ENCODE data around the gene STK32B.

Gene STK32B

GRCh38 chr4:5124876-5125275 lies 73.6 kb downstream of the STK32B start:
- no peak for DNase-seq (ENCODE audit: low read depth)
- H3K4me3 ChIP-seq (ENCODE audit: control insufficient read depth, low read depth, low read length), result no peak overlapping the region
- no peak for TF ChIP-seq CTCF (conservative IDR thresholded peaks at IDR 0.05; ENCODE audit: control insufficient read depth, insufficient read depth, low read depth, low read length)

GRCh38 chr4:5125321-5125720 lies 74.0 kb downstream of the STK32B start:
- H3K4me3 ChIP-seq (ENCODE audit: control insufficient read depth, low read depth, low read length), result no peak overlapping the region
- no peak for DNase-seq (ENCODE audit: low read depth)
- no peak for TF ChIP-seq CTCF (conservative IDR thresholded peaks at IDR 0.05; ENCODE audit: control insufficient read depth, insufficient read depth, low read depth, low read length)

GRCh38 chr4:5126231-5126630 lies 75.0 kb downstream of the STK32B start:
- no peak for TF ChIP-seq CTCF (conservative IDR thresholded peaks at IDR 0.05; ENCODE audit: control insufficient read depth, insufficient read depth, low read depth, low read length)
- DNase-seq (ENCODE audit: low read depth), result no peak

GRCh38 chr4:5126857-5127256 lies 75.6 kb downstream of the STK32B start:
- DNase-seq (ENCODE audit: low read depth), result no peak
- no peak for TF ChIP-seq CTCF (conservative IDR thresholded peaks at IDR 0.05; ENCODE audit: control insufficient read depth, insufficient read depth, low read depth, low read length)
- H3K4me3 ChIP-seq (ENCODE audit: control insufficient read depth, low read depth, low read length), result no peak overlapping the region

More at GRCh38 chr4:5126231-5126630, 75.0 kb downstream of the STK32B start:
- H3K4me3 ChIP-seq (ENCODE audit: control insufficient read depth, low read depth, low read length), result no peak overlapping the region

GRCh38 chr4:5127556-5127955 lies 76.3 kb downstream of the STK32B start:
- peak; percentile 3 for DNase-seq (ENCODE audit: low read depth)
- TF ChIP-seq CTCF (conservative IDR thresholded peaks at IDR 0.05; ENCODE audit: control insufficient read depth, insufficient read depth, low read depth, low read length), result no peak
- no peak overlapping the region for H3K4me3 ChIP-seq (ENCODE audit: control insufficient read depth, low read depth, low read length)

- no peak overlapping the region for H3K4me3 ChIP-seq (ENCODE audit: control insufficient read depth, low read depth, low read length)
- no peak for TF ChIP-seq CTCF (conservative IDR thresholded peaks at IDR 0.05; ENCODE audit: control insufficient read depth, insufficient read depth, low read depth, low read length)
- DNase-seq (ENCODE audit: low read depth), result no peak
Observed at GRCh38 chr4:5128569-5128968, 77.3 kb downstream of the STK32B start.

GRCh38 chr4:5133201-5133600 lies 81.9 kb downstream of the STK32B start:
- H3K4me3 ChIP-seq (ENCODE audit: control insufficient read depth, low read depth, low read length), result no peak overlapping the region
- DNase-seq (ENCODE audit: low read depth), result no peak
- no peak for TF ChIP-seq CTCF (conservative IDR thresholded peaks at IDR 0.05; ENCODE audit: control insufficient read depth, insufficient read depth, low read depth, low read length)

Data from fibroblast of mammary gland (primary cell).